Astrocyte of the cerebellum (primary cell): Measurements from ENCODE around the gene TMPRSS3.
"Not testable (repeated sequence)": the region's sequence is repeated elsewhere in the genome, so short reads cannot be mapped to it uniquely, and the experiment has no call there.

Source experiments
- DNase-seq: peaks from one replicate; pipeline ENCODE4 v3.0.0-alpha.2; 2011; ENCODE audit warnings: low read depth
- H3K4me3 ChIP-seq: 2 replicates; pipeline ENCODE4 v1.5.1; 2011; ENCODE audit warnings: mild to moderate bottlenecking, low read depth, low read length, moderate library complexity
- in situ Hi-C: cut with HindIII; loops from 2 replicates; pipeline ENCODE4 v1.10.0; 2017; ENCODE audit warnings: low sequenced_read_pairs
- TF ChIP-seq, protein P1 (sequence below): IDR thresholded peaks from 2 replicates; pipeline ENCODE4 v1.5.1; 2012; ENCODE audit warnings: low read length, low read depth, moderate library complexity, mild to moderate bottlenecking; ENCODE audit errors: missing control alignments

The TMPRSS3 gene

DNA sequence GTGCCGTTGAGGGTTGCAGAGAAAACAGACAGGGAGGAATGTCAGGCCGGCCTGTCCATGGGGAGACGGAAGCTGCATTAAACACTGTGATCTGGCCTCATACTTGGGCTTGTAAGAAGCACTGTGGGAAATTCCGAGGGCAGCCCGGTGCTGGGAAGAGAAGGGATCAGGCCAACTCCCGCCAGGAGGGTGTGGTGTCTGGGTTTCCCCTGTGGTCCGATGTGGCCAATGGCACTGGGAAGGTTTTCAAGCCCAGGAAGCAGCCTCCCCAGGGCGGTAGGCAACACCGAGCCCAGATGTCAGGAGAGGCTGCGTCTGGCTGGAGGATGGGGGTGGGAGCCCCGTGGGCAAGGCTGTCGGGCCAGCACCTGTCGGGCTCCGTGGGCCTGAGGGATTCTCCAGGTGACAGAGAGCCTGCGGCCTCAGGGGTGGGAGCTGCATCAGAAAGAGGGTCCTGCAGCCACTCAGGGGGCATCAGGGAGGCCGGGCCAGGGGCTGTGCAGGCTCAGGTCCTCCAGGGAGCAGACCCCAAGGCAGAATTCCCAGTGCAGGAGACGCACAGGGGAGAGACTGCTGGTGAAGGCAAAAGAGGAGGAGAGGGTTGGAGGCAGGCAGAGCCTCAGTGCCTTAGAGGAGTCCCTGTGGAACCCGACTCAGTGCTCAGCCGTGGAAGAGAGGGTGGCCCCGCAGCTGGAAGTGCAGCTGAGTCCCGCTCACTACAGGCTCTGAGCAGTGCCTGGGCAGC is 16.2 kb upstream of the TMPRSS3 start:
- in situ Hi-C loops, result no loop called here
- H3K4me3 ChIP-seq, result no peak overlapping the region
- TF ChIP-seq, protein P1, sequence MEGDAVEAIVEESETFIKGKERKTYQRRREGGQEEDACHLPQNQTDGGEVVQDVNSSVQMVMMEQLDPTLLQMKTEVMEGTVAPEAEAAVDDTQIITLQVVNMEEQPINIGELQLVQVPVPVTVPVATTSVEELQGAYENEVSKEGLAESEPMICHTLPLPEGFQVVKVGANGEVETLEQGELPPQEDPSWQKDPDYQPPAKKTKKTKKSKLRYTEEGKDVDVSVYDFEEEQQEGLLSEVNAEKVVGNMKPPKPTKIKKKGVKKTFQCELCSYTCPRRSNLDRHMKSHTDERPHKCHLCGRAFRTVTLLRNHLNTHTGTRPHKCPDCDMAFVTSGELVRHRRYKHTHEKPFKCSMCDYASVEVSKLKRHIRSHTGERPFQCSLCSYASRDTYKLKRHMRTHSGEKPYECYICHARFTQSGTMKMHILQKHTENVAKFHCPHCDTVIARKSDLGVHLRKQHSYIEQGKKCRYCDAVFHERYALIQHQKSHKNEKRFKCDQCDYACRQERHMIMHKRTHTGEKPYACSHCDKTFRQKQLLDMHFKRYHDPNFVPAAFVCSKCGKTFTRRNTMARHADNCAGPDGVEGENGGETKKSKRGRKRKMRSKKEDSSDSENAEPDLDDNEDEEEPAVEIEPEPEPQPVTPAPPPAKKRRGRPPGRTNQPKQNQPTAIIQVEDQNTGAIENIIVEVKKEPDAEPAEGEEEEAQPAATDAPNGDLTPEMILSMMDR, result no peak
- DNase-seq, result no peak

DNA sequence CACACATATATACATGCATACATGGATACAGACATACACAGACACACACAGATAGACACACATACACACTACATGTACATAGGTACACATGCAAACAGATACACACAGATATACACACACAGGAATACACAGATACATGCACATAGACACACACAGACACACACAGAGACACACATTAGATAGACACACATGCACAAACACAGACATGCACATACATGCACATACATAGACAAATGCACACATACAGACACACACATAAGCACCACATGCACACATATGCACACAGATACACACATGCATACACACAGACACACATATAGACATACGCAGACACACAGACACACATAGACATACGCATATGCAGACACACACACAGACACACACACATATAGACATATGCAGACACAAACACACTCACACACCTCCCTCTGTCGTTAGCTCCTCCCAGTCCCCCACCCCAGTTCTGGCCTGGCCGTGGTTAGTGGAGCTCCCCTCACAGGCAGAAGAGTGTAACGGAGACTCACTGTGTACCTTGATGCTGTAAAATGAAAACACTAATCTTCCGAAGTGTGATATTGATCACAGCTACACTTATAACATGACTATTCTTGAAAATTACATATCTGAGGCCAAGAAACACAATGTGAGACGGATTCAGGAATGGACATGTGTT is 15.5 kb upstream of the TMPRSS3 start:
- no peak overlapping the region for H3K4me3 ChIP-seq
- in situ Hi-C loops, result no loop called here
- no peak for DNase-seq
- TF ChIP-seq, protein P1, result no peak

DNA sequence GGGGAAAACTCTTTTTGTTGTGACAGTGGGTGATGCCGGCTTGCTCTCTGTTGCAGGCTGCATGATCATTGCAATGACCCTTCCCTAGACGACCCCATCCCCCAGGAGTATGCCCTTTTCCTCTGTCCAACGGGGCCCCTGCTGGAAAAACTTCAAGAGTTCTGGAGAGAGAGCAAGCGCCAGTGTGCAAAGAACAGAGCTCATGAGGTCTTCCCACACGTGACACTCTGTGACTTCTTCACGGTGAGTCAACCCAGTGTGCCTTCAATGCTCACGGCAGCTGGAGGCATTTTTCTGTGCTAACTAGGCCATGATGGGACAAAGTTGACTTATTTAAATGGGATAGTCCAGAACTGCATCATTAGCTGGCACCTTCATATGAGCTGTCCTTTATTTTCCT is 13.5 kb upstream of the TMPRSS3 start:
- no peak for DNase-seq
- in situ Hi-C loops, result no loop called here
- no peak overlapping the region for H3K4me3 ChIP-seq
- TF ChIP-seq, protein P1, result no peak

DNA sequence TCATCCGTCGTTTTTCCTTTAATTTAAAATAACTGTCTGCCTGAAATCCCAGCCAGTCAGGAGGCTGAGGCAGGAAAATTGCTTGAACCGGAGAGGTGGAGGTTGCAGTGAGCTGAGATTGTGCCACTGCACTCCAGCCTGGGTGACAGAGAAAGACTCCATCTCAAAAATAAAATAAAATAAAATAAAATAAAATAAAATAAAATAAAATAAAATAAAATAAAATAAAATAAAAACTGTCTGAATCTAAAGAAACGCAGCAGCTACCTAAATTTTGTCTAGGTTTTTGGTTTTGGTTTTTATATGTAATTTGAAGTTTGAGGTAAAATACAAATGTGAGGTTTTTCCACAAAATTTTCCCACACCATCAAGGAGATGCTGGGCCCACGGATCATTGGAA is 12.9 kb upstream of the TMPRSS3 start:
- in situ Hi-C loops, result not testable (repeated sequence)

DNA sequence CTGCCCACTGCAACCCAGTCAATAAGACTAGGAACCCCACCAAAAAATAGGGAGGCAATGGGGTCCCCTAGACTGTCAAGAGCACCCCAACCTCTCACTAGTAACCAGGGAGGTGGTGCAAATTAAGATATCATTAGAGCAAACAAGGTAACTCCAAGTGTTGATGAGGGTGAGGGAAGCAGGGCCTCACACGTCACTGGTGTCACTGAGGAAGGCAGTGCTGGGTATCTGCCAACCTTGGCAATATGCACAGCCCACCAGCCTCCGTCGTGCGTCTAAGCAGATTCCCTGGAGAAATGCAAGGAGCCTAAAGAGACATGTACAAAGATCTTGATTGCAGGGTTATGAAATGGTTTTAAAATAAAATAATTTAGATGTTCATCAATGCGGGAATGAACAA is 11.6 kb upstream of the TMPRSS3 start:
- TF ChIP-seq, protein P1, result no peak
- no peak for DNase-seq
- in situ Hi-C loops, result no loop called here
- H3K4me3 ChIP-seq, result no peak overlapping the region

More for the DNA sequence above, 12.9 kb upstream of the TMPRSS3 start:
- not testable (repeated sequence) for H3K4me3 ChIP-seq, DNase-seq

DNA sequence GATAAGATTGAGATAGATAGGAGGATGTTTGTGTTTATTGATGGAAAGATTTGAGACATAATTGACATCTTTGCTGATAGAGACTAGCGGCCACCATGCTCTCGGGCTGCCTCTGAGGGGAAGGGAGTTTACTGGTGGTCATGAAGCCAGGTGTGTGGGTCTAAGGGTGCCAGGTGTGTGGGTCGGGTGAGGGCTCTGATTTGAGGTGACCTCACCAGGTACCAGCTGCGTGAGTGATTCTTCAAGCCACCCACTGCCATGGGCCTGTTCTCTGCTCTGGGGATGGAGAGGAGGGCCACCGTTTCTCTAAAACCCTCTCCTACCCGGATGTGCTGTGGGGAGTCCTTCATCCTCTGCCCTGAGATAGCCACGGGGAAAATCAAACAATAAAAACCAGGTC is 11.0 kb upstream of the TMPRSS3 start:
- no peak for DNase-seq
- H3K4me3 ChIP-seq, result no peak overlapping the region
- TF ChIP-seq, protein P1, result no peak
- in situ Hi-C loops, result no loop called here

DNA sequence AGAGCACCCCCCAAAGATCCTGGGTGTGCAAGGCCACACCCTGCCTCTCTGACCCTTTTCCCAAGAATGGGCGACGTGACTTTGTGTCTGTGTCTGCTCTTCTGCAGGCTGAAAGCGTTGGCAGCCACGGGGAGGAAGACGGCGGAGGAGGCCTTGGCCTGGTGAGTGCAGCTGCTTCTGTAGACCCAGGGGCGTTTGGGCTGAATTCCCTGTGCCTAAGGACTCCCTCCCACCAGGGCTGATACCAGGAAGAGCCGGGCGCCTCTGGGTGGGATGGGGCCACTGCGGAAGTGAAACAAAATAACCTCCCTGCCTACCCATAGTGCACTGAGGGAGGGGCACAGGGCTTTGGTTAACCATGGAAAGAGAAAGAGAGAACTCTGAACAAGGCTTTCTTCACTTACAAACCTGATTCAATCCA is 10.4 kb upstream of the TMPRSS3 start:
- H3K4me3 ChIP-seq, result no peak overlapping the region
- DNase-seq, result no peak
- in situ Hi-C loops, result no loop called here

More for the DNA sequence above, 10.4 kb upstream of the TMPRSS3 start:
- TF ChIP-seq, protein P1, result no peak
